ENCODE data around the gene PCED1B.
"Not testable (repeated sequence)": the region's sequence is repeated elsewhere in the genome, so short reads cannot be mapped to it uniquely, and the experiment has no call there.

The PCED1B gene

DNA sequence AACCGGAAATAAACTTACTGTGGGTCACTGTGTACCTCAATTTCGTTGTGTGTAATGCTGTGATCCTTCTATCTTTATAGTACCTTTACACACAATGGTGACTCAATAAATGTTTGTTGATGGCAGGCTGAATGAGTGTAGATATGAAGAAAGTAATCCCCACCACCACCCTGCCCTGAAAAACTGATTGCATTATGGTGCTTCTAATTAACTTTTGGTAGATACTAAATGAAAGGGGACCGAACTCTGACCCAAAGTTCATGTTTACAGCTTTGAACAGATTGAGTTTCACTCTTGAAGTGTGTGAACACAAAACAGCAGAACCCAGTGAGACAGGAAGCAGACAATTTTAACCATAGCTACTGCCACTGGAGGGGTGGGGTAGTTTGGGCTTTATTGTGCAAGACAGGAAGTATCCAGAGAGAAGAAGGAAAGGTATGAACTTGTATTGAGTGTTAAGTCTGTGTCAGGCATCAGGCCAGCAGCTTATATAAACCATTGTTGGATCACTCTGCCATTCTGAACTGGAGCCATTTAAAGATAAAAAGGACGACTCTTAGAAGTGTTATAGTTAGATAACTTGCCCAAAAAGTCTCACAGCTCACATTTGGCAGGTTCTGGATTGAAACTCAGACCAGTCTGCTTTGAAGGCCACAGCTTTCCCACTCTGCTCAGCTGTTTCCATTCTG lies 197.3 kb downstream of the PCED1B start:
- DNase-seq = no peak
- no peak overlapping the region for H3K27ac Mint-ChIP-seq
- no peaks in the 10 kb centered on the region for H3K36me3 Mint-ChIP-seq (ENCODE audit: low read depth)
- no peaks in the 10 kb centered on the region for H3K9me3 Mint-ChIP-seq
- no peak overlapping the region for H3K4me3 Mint-ChIP-seq
- no peak for TF ChIP-seq CTCF (IDR thresholded peaks at IDR 0.05)
- peaks cover 22% of the 10 kb centered on the region for H3K4me1 Mint-ChIP-seq
- peaks cover 5% of the 10 kb centered on the region for H3K27me3 Mint-ChIP-seq (ENCODE audit: low read depth, poor library complexity)

- H3K9me3 Mint-ChIP-seq = no peaks in the 10 kb centered on the region
- TF ChIP-seq CTCF (IDR thresholded peaks at IDR 0.05) = no peak
- no peak for DNase-seq
- H3K4me1 Mint-ChIP-seq = peaks cover 22% of the 10 kb centered on the region
- no peaks in the 10 kb centered on the region for H3K36me3 Mint-ChIP-seq (ENCODE audit: low read depth)
- H3K4me3 Mint-ChIP-seq = no peak overlapping the region
- H3K27me3 Mint-ChIP-seq (ENCODE audit: low read depth, poor library complexity) = peaks cover 5% of the 10 kb centered on the region
- H3K27ac Mint-ChIP-seq = no peak overlapping the region
Measured at GRCh38 chr12:47277972-47278448, 198.6 kb downstream of the PCED1B start.

- not testable (repeated sequence) for DNase-seq; H3K4me3 Mint-ChIP-seq; H3K27ac Mint-ChIP-seq; H3K9me3 Mint-ChIP-seq; H3K27me3 Mint-ChIP-seq (ENCODE audit: low read depth, poor library complexity); H3K36me3 Mint-ChIP-seq (ENCODE audit: low read depth)
- peaks cover 22% of the 10 kb centered on the region for H3K4me1 Mint-ChIP-seq
Measured at GRCh38 chr12:47279758-47280157, 200.3 kb downstream of the PCED1B start.

DNA sequence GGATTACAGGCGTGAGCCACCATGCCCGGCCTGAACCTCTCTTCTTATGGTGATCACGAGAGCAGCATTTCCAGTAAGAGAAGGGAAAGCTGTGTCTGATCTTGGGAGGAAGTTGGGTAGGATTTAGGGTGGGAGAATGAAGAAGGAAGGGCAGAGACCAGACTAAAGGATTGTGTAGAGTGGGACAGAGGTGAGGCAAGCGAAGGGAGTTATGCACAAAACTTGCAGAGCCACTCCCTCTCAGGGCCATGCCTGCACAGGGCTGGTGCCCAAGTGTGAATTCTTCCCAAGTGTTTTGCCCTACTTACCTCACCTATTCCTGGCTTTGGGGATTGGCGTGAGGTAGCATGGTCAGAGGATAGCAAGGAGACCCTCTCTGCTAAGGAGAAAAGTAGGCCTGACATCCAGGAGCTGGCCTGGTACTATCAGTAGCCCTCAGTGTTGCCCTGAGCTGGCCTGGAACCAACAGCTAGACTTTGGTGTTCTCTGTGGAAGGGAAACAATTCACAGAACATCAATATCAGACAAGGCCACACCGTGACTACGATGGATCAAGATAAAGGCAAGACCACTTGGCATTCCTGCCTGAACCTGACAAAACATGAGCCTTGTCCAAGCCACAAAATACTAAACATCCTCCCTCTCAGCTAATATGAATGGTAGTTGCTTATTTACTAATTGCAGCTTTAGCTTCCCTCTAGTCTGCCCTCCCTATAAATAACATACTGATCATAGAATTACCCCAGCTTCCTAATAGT lies 201.3 kb downstream of the PCED1B start:
- Mint-ChIP-seq H3K9me3 (no peaks in the 10 kb centered on the region), H3K27me3 (ENCODE audit: low read depth, poor library complexity) (peaks cover 5% of the 10 kb centered on the region), H3K4me1 (peaks cover 18% of the 10 kb centered on the region), H3K36me3 (ENCODE audit: low read depth) (no peaks in the 10 kb centered on the region), H3K4me3 (no peak overlapping the region), H3K27ac (no peak overlapping the region)
- DNase-seq = no peak
- no peak for TF ChIP-seq CTCF (IDR thresholded peaks at IDR 0.05)

- Mint-ChIP-seq H3K27me3 (ENCODE audit: low read depth, poor library complexity) (peaks cover 5% of the 10 kb centered on the region), H3K27ac (no peak overlapping the region), H3K36me3 (ENCODE audit: low read depth) (no peaks in the 10 kb centered on the region), H3K9me3 (no peaks in the 10 kb centered on the region), H3K4me3 (no peak overlapping the region), H3K4me1 (peaks cover 14% of the 10 kb centered on the region)
- no peak for TF ChIP-seq CTCF (IDR thresholded peaks at IDR 0.05)
- DNase-seq = no peak
Measured at GRCh38 chr12:47281667-47282171, 202.3 kb downstream of the PCED1B start.

GRCh38 chr12:47282206-47282605 lies 202.8 kb downstream of the PCED1B start:
- no peak for DNase-seq
- peaks cover 5% of the 10 kb centered on the region for H3K27me3 Mint-ChIP-seq (ENCODE audit: low read depth, poor library complexity)
- no peak overlapping the region for H3K4me3 Mint-ChIP-seq
- no peak for TF ChIP-seq CTCF (IDR thresholded peaks at IDR 0.05)
- H3K36me3 Mint-ChIP-seq (ENCODE audit: low read depth) = no peaks in the 10 kb centered on the region
- no peaks in the 10 kb centered on the region for H3K9me3 Mint-ChIP-seq
- H3K27ac Mint-ChIP-seq = peak overlapping the region; percentile 86
- peaks cover 9% of the 10 kb centered on the region for H3K4me1 Mint-ChIP-seq

All from nephron progenitor cell (in vitro differentiated cells).